Bronchial epithelial cell (primary cell): ENCODE measurements around the gene SPTBN5. TPM values are rescaled to one million over a fixed set of nuclear protein-coding genes. Genes with fewer than 3 reads are reported as not detected.
"Not testable (repeated sequence)": the region's sequence is repeated elsewhere in the genome, so short reads cannot be mapped to it uniquely, and the experiment has no call there.

ENCODE experiments used
- DNase-seq: peaks from one replicate; pipeline ENCODE4 v3.0.0-alpha.2; 2010; ENCODE audit warnings: low read depth
- FAIRE-seq: peaks from 2 replicates; lab custom pipeline; 2011; peaks lifted over from hg19 to GRCh38; lab: Jason Lieb, UNC
- H3K27me3 ChIP-seq: 2 replicates; pipeline ENCODE4 v1.5.1; 2011; ENCODE audit warnings: low read length; ENCODE audit not compliant: control insufficient read depth, insufficient read depth
- H3K36me3 ChIP-seq: 2 replicates; pipeline ENCODE4 v1.5.1; 2011; ENCODE audit warnings: low read length; ENCODE audit not compliant: control insufficient read depth, insufficient read depth
- H3K4me3 ChIP-seq: 2 replicates; pipeline ENCODE4 v1.5.1; 2011; ENCODE audit warnings: mild to moderate bottlenecking, low read depth, low read length, control low read depth
- CTCF ChIP-seq: IDR thresholded peaks from 2 replicates; pipeline ENCODE4 v1.5.1; 2011; ENCODE audit warnings: mild to moderate bottlenecking, moderate library complexity, low read length, control low read depth, inconsistent platforms; ENCODE audit not compliant: insufficient read depth, severe bottlenecking
- total RNA-seq: library from RNA; depleted of rRNA; stranded (reverse); fragments of >200 nt; gene quantifications from 2 replicates; pipeline ENCODE4 v1.2.1, GENCODE V29; 2014

SPTBN5 gene
- total RNA-seq, 1 donor from 2014 or later = 0.53 TPM

- peaks cover 20% of the 10 kb centered on the region for H3K36me3 ChIP-seq
- peak; percentile 98 for DNase-seq
- H3K4me3 ChIP-seq = no peak overlapping the region
- TF ChIP-seq CTCF = no peak
- no peaks in the 10 kb centered on the region for H3K27me3 ChIP-seq
- peak; percentile 100 for FAIRE-seq
Observed at GRCh38 chr15:41832875-41833274, 61.0 kb downstream of the SPTBN5 start.

- H3K4me3 ChIP-seq = no peak overlapping the region
- FAIRE-seq (no peak), DNase-seq (no peak)
- H3K27me3 ChIP-seq = no peaks in the 10 kb centered on the region
- peaks cover 18% of the 10 kb centered on the region for H3K36me3 ChIP-seq
- TF ChIP-seq CTCF = no peak
Observed at GRCh38 chr15:41832208-41832607, 61.6 kb downstream of the SPTBN5 start.

- peaks cover 16% of the 10 kb centered on the region for H3K36me3 ChIP-seq
- not testable (repeated sequence) for H3K27me3 ChIP-seq, DNase-seq, H3K4me3 ChIP-seq, FAIRE-seq
Observed at GRCh38 chr15:41831291-41831690, 62.6 kb downstream of the SPTBN5 start.

GRCh38 chr15:41829959-41830646, 63.8 kb downstream of the SPTBN5 start:
- no peak for FAIRE-seq
- TF ChIP-seq CTCF = no peak

GRCh38 chr15:41828807-41829141, 65.1 kb downstream of the SPTBN5 start:
- TF ChIP-seq CTCF = no peak
- no peak for FAIRE-seq
- no peaks in the 10 kb centered on the region for H3K27me3 ChIP-seq
- DNase-seq = peak; percentile 40
- H3K4me3 ChIP-seq = peak overlapping the region; percentile 94
- H3K36me3 ChIP-seq = peaks cover 21% of the 10 kb centered on the region

More at GRCh38 chr15:41829959-41830646, 63.8 kb downstream of the SPTBN5 start:
- peaks cover 15% of the 10 kb centered on the region for H3K36me3 ChIP-seq
- peak; percentile 68 for DNase-seq
- H3K4me3 ChIP-seq = no peak overlapping the region
- H3K27me3 ChIP-seq = no peaks in the 10 kb centered on the region

- TF ChIP-seq CTCF = no peak
- Histone ChIP-seq H3K36me3 (peaks cover 27% of the 10 kb centered on the region), H3K4me3 (peak within 1 kb of the TSS; percentile 94), H3K27me3 (no peaks in the 10 kb centered on the region)
- no peak for FAIRE-seq
- peak; percentile 68 for DNase-seq
Observed at GRCh38 chr15:41827880-41828806, 65.7 kb downstream of the SPTBN5 start, which contains the start of gene JMJD7. TSS of gene JMJD7 (plus strand) at chr15:41828092. CDS start at chr15:41828125, 33 bp downstream.
